GM23338 (cell line): ENCODE results near the gene SMAD1. TPM values are rescaled to one million over a fixed set of nuclear protein-coding genes. Genes with fewer than 3 reads are reported as not detected.

ENCODE experiments used
- ATAC-seq: fragments of 200-7000 bp; cut with Tn5 transposase; 3 replicates; pipeline ENCODE4 v1.9.1; 2020
- DNase-seq: peaks from one replicate; pipeline ENCODE4 v3.0.0-alpha.2; 2015; ENCODE audit warnings: low spot score
- H2AFZ ChIP-seq: fragments of 200-600 bp; sonication (generic); 2 replicates; pipeline ENCODE4 v1.8.0; 2016; ENCODE audit warnings: antibody characterized with exemption, mild to moderate bottlenecking, moderate library complexity
- H3F3A ChIP-seq: fragments of 200-600 bp; sonication (generic); replicated peaks from 2 replicates; pipeline ENCODE4 v1.8.0; 2017; ENCODE audit warnings: antibody characterized with exemption, mixed run types, low read depth
- H3K27ac ChIP-seq: fragments of 200-600 bp; sonication (generic); 2 replicates; pipeline ENCODE4 v1.6.1; 2016; ENCODE audit warnings: low read depth
- H3K27me3 ChIP-seq: fragments of 200-600 bp; sonication (generic); 2 replicates; pipeline ENCODE4 v1.8.0; 2016; ENCODE audit warnings: mild to moderate bottlenecking, mixed run types, moderate library complexity; ENCODE audit not compliant: insufficient read depth
- H3K36me3 ChIP-seq: fragments of 200-600 bp; sonication (generic); 2 replicates; pipeline ENCODE4 v1.8.0; 2016; ENCODE audit warnings: mild to moderate bottlenecking; ENCODE audit not compliant: insufficient read depth
- H3K4me1 ChIP-seq: fragments of 200-600 bp; sonication (generic); 2 replicates; pipeline ENCODE4 v1.8.0; 2016; ENCODE audit warnings: mild to moderate bottlenecking, moderate library complexity; ENCODE audit not compliant: insufficient read depth
- H3K4me2 ChIP-seq: fragments of 200-600 bp; sonication (generic); 2 replicates; pipeline ENCODE4 v1.7.1; 2017; ENCODE audit warnings: mixed run types
- H3K4me3 ChIP-seq: fragments of 200-600 bp; sonication (generic); 2 replicates; pipeline ENCODE4 v1.6.1; 2016; ENCODE audit warnings: mixed run types
- H3K79me2 ChIP-seq: fragments of 200-600 bp; sonication (generic); replicated peaks from 2 replicates; pipeline ENCODE4 v1.8.0; 2017; ENCODE audit warnings: mild to moderate bottlenecking; ENCODE audit not compliant: insufficient read depth
- H3K9me2 ChIP-seq: fragments of 200-600 bp; sonication (generic); 2 replicates; pipeline ENCODE4 v1.8.0; 2017; ENCODE audit not compliant: insufficient read depth
- H4K20me1 ChIP-seq: fragments of 200-600 bp; sonication (generic); replicated peaks from 2 replicates; pipeline ENCODE4 v1.8.0; 2017; ENCODE audit warnings: mild to moderate bottlenecking; ENCODE audit not compliant: insufficient read depth
- H3K27ac Mint-ChIP-seq: 2 replicates; pipeline ENCODE4 v1.8.0; 2020; ENCODE audit warnings: inconsistent platforms, mild to moderate bottlenecking, moderate library complexity, mixed read lengths
- H3K27me3 Mint-ChIP-seq: 3 replicates; pipeline ENCODE4 v1.8.0; 2022; ENCODE audit warnings: low read depth, mild to moderate bottlenecking, moderate library complexity, mixed read lengths, inconsistent platforms; ENCODE audit not compliant: insufficient read depth, poor library complexity
- H3K36me3 Mint-ChIP-seq: 3 replicates; pipeline ENCODE4 v1.8.0; 2021; ENCODE audit warnings: low read depth, mild to moderate bottlenecking, inconsistent platforms, moderate library complexity, mixed read lengths
- H3K4me1 Mint-ChIP-seq: 3 replicates; pipeline ENCODE4 v1.8.0; 2020; ENCODE audit warnings: mild to moderate bottlenecking, inconsistent platforms, mixed read lengths
- H3K4me3 Mint-ChIP-seq: 3 replicates; pipeline ENCODE4 v1.8.0; 2021; ENCODE audit warnings: moderate library complexity, mild to moderate bottlenecking, inconsistent platforms, mixed read lengths
- H3K9me3 Mint-ChIP-seq: 3 replicates; pipeline ENCODE4 v1.8.0; 2020; ENCODE audit warnings: moderate library complexity, mild to moderate bottlenecking, inconsistent platforms, mixed read lengths
- CREB1 ChIP-seq: fragments of 250-450 bp; sonication (Bioruptor Pico); IDR thresholded peaks from 2 replicates; pipeline ENCODE4 v1.5.0; 2020; ENCODE audit warnings: low read depth, mild to moderate bottlenecking, moderate library complexity
- CTCF ChIP-seq, 2 experiments: fragments of 200-600 bp in 1 of 2; sonication (generic) in 1 of 2; conservative IDR thresholded peaks; 2 replicates each; pipeline versions ENCODE4 v1.5.1 to v1.6.1; 2016 to 2017; ENCODE audit warnings: antibody characterized with exemption in 2 of 2, low read depth in 2 of 2, mild to moderate bottlenecking in 2 of 2, moderate library complexity in 1 of 2
- ETS1 ChIP-seq: IDR thresholded peaks from 2 replicates; pipeline ENCODE4 v1.6.1; 2016; ENCODE audit warnings: antibody characterized with exemption
- EZH2 ChIP-seq: fragments of 200-600 bp; sonication (generic); IDR thresholded peaks from one replicate; pipeline ENCODE4 v1.8.0; 2017; ENCODE audit warnings: antibody characterized with exemption, mild to moderate bottlenecking, low read depth; ENCODE audit not compliant: unreplicated experiment
- EZH2phosphoT487 ChIP-seq: fragments of 200-600 bp; sonication (generic); IDR thresholded peaks from one replicate; pipeline ENCODE4 v1.8.1; 2018; ENCODE audit warnings: antibody characterized with exemption; ENCODE audit not compliant: unreplicated experiment
- JUNB ChIP-seq: IDR thresholded peaks from one replicate; pipeline ENCODE4 v1.6.1; 2016; ENCODE audit warnings: antibody characterized with exemption; ENCODE audit not compliant: unreplicated experiment
- POLR2AphosphoS5 ChIP-seq: IDR thresholded peaks from 2 replicates; pipeline ENCODE4 v1.6.1; 2016; ENCODE audit warnings: antibody characterized with exemption, low read depth
- REST ChIP-seq: IDR thresholded peaks from one replicate; pipeline ENCODE4 v1.6.1; 2018; ENCODE audit warnings: antibody characterized with exemption; ENCODE audit not compliant: unreplicated experiment
- STAT1 ChIP-seq: IDR thresholded peaks from one replicate; pipeline ENCODE4 v1.6.1; 2016; ENCODE audit warnings: antibody characterized with exemption; ENCODE audit not compliant: unreplicated experiment
- ZNF114 ChIP-seq: fragments of 250-450 bp; sonication (Bioruptor Pico); IDR thresholded peaks from 2 replicates; pipeline ENCODE4 v1.5.0; 2020; ENCODE audit warnings: mild to moderate bottlenecking, moderate library complexity
- ZNF331 ChIP-seq: fragments of 250-450 bp; sonication (Bioruptor Pico); IDR thresholded peaks from 2 replicates; pipeline ENCODE4 v1.5.0; 2020; ENCODE audit warnings: low read depth, mild to moderate bottlenecking, moderate library complexity
- polyA plus RNA-seq: library from polyadenylated mRNA; unstranded; fragments of >200 nt; fragmentation: Nextera tagmentation; extraction: Ambion mirVana; gene quantifications from 2 replicates; pipeline ENCODE4 v1.2.1, GENCODE V29; 2016
- total RNA-seq: library from RNA; depleted of rRNA; stranded (reverse); fragments of >200 nt; shearing (Covaris generic); gene quantifications from 2 replicates; pipeline ENCODE4 v1.2.3, GENCODE V29; 2014
- TF ChIP-seq, protein P1 (sequence below): fragments of 250-450 bp; sonication (Bioruptor Pico); IDR thresholded peaks from 2 replicates; pipeline ENCODE4 v1.5.0; 2020; ENCODE audit warnings: mild to moderate bottlenecking, moderate library complexity

The SMAD1 gene
- total and polyA plus RNA-seq, 2 experiments from 2014 or later, result 19.8 to 33.6 TPM

GRCh38 chr4:145440292-145441007 is 41.2 kb upstream of the SMAD1 start:
- Mint-ChIP-seq H3K27ac (no peak overlapping the region), H3K9me3 (peaks cover 5% of the 10 kb centered on the region; the same call in 1 of the 3 replicates), H3K36me3 (no peaks in the 10 kb centered on the region), H3K4me1 (peaks cover 9% of the 10 kb centered on the region; the same call in 2 of the 3 replicates), H3K27me3 (no peaks in the 10 kb centered on the region), H3K4me3 (no peak overlapping the region)
- ATAC-seq (no peak), DNase-seq (no peak)
- H3K27me3 ChIP-seq, result no peaks in the 10 kb centered on the region
- H3K79me2 ChIP-seq, result no peaks in the 10 kb centered on the region
- no peak overlapping the region for H3K4me3 ChIP-seq
- no peak overlapping the region for H2AFZ ChIP-seq
- H3K36me3 ChIP-seq, result no peaks in the 10 kb centered on the region
- no peaks in the 10 kb centered on the region for H4K20me1 ChIP-seq
- TF ChIP-seq POLR2AphosphoS5 (no peak), ZNF114 (CRISPR knock-in tag) (no peak), JUNB (no peak), CTCF (conservative IDR thresholded peaks at IDR 0.05; ENCODE audit: low read depth in 2 of 2) (no peak), ZNF331 (CRISPR knock-in tag) (no peak), ETS1 (no peak), REST (no peak), EZH2phosphoT487 (no peak), STAT1 (no peak), CREB1 (no peak), EZH2 (no peak)
- TF ChIP-seq, protein P1, sequence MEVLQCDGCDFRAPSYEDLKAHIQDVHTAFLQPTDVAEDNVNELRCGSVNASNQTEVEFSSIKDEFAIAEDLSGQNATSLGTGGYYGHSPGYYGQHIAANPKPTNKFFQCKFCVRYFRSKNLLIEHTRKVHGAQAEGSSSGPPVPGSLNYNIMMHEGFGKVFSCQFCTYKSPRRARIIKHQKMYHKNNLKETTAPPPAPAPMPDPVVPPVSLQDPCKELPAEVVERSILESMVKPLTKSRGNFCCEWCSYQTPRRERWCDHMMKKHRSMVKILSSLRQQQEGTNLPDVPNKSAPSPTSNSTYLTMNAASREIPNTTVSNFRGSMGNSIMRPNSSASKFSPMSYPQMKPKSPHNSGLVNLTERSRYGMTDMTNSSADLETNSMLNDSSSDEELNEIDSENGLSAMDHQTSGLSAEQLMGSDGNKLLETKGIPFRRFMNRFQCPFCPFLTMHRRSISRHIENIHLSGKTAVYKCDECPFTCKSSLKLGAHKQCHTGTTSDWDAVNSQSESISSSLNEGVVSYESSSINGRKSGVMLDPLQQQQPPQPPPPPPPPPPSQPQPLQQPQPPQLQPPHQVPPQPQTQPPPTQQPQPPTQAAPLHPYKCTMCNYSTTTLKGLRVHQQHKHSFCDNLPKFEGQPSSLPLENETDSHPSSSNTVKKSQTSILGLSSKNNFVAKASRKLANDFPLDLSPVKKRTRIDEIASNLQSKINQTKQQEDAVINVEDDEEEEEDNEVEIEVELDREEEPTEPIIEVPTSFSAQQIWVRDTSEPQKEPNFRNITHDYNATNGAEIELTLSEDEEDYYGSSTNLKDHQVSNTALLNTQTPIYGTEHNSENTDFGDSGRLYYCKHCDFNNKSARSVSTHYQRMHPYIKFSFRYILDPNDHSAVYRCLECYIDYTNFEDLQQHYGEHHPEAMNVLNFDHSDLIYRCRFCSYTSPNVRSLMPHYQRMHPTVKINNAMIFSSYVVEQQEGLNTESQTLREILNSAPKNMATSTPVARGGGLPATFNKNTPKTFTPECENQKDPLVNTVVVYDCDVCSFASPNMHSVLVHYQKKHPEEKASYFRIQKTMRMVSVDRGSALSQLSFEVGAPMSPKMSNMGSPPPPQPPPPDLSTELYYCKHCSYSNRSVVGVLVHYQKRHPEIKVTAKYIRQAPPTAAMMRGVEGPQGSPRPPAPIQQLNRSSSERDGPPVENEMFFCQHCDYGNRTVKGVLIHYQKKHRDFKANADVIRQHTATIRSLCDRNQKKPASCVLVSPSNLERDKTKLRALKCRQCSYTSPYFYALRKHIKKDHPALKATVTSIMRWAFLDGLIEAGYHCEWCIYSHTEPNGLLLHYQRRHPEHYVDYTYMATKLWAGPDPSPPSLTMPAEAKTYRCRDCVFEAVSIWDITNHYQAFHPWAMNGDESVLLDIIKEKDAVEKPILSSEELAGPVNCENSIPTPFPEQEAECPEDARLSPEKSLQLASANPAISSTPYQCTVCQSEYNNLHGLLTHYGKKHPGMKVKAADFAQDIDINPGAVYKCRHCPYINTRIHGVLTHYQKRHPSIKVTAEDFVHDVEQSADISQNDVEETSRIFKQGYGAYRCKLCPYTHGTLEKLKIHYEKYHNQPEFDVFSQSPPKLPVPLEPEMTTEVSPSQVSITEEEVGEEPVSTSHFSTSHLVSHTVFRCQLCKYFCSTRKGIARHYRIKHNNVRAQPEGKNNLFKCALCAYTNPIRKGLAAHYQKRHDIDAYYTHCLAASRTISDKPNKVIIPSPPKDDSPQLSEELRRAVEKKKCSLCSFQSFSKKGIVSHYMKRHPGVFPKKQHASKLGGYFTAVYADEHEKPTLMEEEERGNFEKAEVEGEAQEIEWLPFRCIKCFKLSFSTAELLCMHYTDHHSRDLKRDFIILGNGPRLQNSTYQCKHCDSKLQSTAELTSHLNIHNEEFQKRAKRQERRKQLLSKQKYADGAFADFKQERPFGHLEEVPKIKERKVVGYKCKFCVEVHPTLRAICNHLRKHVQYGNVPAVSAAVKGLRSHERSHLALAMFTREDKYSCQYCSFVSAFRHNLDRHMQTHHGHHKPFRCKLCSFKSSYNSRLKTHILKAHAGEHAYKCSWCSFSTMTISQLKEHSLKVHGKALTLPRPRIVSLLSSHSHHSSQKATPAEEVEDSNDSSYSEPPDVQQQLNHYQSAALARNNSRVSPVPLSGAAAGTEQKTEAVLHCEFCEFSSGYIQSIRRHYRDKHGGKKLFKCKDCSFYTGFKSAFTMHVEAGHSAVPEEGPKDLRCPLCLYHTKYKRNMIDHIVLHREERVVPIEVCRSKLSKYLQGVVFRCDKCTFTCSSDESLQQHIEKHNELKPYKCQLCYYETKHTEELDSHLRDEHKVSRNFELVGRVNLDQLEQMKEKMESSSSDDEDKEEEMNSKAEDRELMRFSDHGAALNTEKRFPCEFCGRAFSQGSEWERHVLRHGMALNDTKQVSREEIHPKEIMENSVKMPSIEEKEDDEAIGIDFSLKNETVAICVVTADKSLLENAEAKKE (CRISPR knock-in tag), result no peak
- no peak overlapping the region for H3K27ac ChIP-seq
- peaks cover 6% of the 10 kb centered on the region; the same call in 1 of the 2 replicates for H3K4me1 ChIP-seq
- H3F3A ChIP-seq, result no peaks in the 10 kb centered on the region
- H3K4me2 ChIP-seq, result no peak overlapping the region
- H3K9me2 ChIP-seq, result no peaks in the 10 kb centered on the region
